DMS53 (cell line): ENCODE data around the gene PIEZO2.
A peak's percentile ranks its signal among the peaks of the same experiment; 100 is the strongest.
"Not testable (repeated sequence)": the region's sequence is repeated elsewhere in the genome, so short reads cannot be mapped to it uniquely, and the experiment has no call there.

ENCODE experiments used
- DNase-seq: peaks from one replicate; lab custom pipeline; 2025; lab: John Stamatoyannopoulos, UW

The PIEZO2 gene

DNA sequence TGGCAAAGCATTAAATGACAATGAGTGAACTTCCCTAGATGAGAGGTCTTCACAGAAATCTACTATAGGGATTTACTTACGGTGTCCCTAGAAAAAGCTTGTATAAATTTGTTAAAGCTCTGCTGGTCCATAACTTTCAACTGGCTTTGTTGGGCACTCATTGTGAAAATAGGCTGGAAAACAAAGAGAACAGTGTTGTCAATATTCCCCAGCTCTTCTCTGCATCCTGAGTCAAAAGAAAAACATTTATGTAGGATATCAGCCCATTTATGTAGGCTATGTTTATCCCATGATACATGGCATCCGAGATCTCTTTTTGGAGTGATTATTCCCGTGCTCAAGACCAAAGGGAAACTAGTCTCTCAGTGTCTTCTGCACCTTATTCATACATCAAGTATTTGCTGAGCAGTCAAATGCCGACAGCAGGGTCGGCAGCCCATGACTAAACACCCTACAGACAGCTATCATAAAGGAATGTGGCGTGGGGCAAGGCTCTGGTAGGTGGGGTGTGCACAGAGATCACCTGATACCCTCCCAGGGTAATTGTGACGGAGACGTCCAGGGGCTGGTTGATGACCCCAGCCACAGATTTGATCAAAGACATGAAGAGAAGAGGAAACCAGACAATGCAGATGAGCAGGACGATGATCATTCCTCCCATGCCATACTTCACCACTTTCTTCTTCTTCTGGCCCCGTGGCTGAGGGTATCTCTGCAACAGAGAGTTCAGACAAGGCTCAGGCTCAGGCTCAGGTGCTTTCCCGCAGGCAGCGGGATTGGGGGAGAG is 467.6 kb downstream of the PIEZO2 start:
- DNase-seq = no peak

DNA sequence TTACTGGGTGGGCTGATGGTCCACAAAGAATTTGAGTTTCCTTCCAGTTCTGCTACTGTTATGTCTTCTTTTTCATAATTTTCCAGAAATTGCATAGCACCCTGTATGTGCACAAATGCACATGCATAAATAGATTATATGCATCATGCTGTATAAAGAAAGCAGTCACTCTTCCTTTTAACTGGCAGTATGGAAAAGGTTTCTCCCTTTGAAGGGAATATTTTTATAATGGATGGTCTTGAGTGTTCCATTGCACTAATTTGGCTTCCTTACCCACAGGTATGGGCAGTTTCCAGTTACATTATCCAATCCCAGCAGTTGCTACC is 469.1 kb downstream of the PIEZO2 start:
- DNase-seq = no peak

DNA sequence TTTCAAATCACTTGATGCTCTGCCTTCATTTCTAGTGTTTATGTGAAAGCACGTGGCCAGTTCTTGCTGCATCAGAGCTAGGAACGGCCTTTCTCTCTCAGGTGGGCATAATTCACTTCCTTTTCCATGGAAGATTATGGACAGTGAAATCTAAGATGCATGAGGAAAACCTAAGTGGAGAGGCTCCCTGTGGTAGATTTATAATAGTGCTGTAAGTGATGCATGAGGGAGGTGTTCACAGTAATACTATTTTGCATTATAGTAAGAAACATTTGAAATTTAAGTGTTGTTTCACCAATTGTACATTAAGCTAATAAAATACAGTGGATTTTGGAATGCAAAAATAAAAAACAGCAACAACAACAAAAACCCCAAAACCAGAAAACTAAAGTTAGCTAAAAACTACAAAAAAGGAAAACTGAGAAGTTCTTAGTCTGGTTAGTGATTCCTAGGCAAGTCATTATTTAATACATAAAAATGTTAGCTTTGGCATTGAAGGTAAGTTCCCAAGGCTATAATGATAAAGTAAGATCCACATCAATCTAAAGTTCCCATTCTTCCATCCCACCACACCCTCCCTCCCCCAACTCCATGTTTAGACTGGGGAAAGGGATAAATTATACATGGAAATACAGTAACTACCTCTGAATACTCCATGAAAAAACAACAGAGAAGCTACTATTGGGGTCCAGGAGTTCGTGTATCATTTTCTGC is 469.7 kb downstream of the PIEZO2 start:
- no peak for DNase-seq

DNA sequence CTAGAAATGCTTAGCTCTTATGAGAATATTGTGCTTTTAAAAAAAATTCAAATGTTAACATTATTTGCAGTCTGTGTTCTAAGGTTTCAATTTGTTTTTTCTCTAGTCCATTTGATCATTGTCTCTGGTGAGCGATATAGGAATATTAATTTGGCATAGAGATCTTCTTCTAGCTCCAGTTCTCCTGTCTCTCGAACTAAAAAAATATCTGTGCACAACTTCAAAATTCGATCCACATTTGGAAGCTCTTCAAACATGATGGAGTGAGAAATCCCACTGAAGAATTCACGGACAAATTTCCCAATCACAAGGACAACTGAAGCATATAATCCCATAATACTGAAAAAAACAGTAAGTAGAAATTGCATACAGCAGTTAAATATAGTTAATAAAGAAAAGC is 477.9 kb downstream of the PIEZO2 start:
- DNase-seq = no peak

DNA sequence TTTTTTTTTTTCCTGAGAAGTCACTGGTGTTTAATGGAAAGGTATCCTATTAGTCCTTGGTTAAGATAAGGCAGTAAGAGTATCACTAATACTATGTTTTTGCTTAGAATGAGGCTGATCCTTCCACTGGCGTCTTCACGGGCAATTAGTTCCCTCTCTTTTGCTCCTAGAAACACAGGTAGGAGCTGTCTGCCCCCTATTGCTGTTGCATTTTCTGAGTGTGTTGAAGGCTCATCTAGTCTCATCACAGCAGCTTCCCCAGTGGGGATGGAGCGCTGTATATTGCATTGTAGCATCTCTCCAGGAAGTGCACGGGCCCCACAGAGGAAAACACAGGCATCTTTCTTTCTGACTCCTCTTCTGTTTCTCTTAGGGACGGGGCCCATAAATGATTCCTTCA is 478.5 kb downstream of the PIEZO2 start:
- no peak for DNase-seq

DNA sequence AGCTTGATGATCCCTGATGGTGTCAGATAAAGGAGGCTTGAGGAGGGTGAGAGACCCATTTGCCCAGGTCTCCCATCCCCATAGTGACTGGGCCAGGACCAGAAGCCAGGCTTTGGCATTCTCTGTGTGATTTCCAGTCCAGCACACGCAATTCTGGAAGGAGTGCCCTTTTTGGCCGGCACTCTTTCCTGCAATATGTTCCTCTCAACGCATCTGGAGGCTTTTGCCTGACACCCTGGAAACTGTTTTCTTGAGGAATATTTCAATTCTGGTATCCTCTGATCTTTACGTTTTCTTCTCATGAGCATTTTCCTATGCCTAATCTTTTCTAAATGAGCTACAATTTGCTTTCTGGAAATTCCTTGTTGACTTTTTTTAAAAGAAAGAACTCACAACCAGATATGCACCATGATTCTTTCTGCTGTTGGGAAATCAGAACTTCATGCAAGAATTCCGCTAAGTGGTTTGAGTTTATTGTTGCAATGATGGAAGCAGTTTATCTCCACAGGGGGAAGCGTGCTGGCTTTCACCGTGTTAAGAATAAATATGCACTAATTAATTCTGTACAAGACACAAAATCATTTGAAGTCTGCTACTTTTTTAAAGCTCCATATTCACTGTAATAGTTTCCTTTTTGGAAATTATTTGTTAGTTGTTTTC is 479.8 kb downstream of the PIEZO2 start:
- no peak for DNase-seq

DNA sequence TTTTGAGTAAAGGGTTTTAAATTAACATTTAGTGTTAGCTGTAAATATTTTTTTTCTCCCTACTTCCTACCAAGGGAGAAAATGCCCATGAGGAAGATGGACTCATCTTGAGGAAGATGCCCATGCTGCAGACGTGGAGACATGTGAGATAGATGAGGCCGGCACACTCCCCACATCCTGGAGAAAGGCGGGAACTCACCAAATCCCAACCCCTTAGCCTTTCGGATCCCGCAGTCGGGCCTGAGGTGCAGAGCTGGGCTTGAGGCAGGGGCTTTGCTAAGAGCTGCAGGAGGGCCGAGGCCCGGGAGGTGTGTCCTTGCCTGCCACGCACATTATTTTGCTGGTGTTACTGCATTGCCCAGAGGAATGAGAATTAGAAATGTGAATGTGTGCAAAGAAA is 485.6 kb downstream of the PIEZO2 start:
- DNase-seq = no peak

DNA sequence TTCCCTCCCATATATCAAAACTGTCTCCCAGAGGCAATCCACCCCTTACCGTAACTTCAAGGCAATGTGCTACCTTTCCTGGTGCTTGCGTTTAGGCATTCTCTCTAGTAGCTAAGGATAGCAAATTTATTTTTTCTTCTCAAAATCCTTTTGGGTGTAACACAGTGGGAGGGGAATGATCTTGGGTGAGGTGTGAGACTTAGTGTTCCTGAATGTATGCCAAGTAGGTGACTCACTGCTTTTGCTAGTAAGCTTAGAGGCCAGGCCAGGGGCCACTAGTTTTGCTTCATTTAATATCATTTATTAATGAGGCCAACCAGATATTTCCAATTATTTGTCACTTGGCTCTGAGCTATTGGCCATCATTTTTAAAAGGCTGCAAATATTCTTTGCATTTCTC is 488.1 kb downstream of the PIEZO2 start:
- peak; percentile 61 for DNase-seq

DNA sequence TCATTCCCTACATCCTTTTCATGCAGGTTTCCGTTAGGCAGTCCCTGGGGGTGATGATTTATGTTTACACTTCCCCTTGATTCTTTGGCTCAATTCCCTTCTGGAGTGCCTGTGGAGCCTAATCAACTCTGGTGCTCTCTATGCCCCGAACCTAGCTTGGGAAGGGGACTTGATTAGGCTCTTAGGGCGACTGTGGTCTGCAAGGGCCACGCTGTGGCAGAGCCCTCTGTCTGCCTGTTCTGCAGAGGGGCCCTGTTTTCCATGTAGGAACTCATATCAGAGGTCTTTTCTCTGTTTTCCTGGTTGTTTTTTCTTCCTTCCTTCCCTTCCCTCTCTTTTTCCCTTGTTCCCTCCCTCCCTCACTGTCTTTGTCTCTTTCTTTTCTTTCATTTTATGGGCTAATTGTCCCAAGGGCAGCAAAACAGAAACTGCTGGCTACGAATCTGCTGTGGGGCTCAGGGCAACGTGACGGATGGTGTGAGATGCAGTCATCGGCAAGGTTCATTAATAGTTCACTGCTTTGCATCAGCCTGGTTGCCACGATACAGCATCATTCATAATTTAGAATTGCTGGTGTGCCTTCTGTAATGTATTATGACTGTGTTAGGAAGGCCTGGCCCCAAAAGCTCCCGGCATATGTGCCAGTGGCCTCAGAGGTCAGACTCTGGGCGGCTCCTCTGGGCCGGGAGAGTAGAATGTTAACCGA is 489.0 kb downstream of the PIEZO2 start:
- DNase-seq = no peak

DNA sequence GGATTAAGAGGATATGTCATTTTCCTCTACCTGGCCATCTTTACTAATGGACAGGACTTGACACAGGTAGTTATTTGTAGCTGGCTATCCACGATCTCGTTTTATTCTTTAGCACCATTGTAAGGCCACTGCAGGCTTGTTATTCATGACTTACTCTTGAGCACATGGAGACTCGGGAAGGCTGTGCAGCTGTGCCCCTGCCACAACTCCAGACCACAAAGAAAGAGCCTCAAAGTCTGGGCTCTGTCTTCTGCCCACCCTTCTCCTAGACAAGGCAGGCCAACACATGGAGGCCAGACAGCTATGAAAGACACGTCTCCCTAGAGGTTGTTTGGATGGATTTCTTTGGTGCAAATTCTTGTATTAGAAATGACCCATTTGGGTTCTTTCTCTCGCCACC is 489.8 kb downstream of the PIEZO2 start:
- DNase-seq = no peak

DNA sequence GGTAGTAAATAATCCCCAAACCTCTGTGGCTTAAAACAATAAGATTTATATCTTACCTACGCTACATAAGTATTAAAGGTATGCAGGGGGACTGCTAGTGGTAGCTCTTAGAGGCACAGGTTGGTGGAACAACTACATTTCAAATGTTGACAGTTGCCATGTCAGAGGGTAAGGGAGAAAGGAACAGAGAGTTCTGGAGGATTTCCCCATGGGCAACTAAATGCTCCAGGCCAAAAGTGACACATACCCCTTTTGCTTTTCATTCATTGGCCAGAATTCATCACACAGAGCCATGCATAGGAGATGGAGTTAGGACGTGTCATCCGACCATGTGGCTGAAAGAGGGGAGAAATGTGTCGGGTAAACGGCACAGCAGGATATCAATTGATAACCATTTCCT is 490.4 kb downstream of the PIEZO2 start:
- DNase-seq = no peak

DNA sequence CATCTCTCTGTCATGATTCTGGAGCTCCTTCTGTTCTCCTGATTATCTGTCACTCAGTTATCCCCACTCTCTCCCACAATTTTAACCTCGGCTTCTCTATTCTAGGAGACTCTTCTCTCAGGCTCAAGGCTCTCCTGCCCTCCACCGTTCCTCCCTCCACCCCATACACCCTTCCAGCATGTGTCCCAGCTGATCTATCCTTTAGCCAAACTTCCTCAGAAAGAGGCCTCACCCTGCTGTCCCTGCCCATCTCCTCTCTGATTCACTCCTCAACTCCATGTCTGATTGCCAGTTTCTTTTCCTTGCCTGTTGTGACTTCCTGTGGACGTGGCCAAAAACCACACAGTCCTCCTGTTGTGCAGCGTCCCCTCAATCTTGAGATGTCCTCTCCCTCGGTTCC is 505.4 kb downstream of the PIEZO2 start:
- not testable (repeated sequence) for DNase-seq

DNA sequence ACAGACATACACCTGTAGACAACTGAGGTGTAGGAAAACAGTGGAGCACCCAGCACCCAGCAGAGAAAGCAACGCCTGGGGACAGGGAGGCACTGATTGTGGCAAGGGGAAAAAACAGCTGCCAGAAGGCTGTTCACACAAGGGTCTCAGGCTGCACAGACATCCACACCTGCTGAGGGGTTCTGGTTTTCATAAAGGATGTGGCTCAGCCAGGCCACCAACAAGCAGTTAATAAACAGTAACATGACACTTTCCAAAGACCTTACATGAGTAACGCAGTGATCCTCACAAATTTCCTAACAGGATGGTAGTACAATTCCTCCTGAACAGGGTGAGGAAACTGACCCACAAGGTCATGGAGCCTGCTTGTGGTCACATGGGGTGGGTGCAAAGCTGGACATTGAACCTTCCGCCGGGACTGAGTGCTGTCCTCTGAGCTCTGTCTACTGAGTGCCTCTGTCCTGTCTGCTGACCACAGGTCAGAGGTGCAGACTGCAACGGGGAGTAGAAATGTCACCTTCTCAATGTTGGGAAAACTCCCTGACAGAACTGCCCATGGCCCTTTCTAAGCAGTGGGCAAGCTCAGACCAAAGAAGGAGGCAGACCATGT is 506.3 kb downstream of the PIEZO2 start:
- DNase-seq = not testable (repeated sequence)

DNA sequence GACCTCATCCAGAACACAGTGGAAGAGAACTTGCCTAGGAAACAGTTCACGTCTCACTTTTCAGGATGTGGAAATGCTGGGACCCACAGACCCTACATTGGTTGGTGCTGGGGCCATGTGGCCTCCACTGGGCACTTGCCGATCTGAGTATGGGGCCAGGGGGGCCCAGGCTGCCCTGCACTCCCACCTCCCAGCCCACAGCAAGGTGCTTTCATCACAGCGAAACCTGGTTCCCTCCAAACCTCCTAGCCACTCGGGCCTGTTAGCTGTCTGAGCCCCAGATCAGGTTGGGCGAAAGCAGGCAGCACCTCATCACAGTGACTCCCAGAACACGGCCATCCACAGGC is 510.9 kb downstream of the PIEZO2 start:
- not testable (repeated sequence) for DNase-seq

DNA sequence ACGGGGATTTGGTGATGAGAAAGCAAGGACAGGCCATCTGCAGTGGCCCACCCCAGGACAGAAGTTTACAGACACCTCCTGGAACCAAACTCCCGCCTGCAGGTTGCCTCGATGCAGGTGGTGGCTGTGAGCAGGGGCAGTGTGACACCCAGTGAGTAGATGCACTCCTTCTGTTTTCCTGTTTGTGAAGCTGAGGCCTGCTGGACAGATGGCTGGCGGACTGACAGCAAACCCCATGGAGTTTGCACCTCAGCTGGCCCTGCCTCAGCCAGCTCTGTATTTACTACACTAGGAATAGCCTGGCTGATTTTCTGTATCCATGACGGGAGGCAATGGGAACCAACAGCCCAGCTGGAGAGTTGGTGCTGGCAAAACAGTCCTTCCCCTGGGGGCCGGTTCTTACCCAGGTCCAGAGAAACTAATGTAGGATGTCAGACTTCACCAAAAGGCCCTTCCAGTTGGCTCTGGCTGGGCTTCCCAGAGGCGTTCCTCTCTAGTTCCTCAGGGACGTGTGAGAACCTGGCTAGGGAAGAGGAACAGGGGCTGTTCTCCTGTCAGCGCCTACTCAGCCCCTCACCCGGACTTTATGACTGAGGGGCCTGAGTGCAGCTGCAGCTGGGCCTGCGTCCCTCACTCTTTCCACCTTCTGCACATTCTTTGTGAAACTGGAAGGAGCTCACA is 511.4 kb downstream of the PIEZO2 start:
- DNase-seq = not testable (repeated sequence)

DNA sequence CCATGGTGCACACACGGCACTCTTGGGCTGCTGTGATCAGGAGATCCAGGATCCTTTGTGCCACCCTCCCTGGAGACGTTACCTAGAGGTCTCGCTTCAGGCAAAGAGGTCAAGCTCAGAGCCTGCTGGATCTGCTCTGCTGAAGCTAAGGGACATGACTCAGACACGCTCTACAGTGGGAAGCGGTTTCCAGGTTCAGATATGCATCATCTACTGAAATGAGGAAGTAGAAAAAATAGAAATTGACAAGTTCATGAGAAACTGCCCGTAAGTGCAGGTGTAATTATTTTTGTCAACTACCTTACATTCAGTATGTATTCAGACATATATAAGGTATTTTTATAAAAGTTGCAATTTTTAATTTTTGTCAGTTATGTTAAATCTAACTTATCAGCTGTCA is 520.3 kb downstream of the PIEZO2 start:
- DNase-seq = peak; percentile 60

DNA sequence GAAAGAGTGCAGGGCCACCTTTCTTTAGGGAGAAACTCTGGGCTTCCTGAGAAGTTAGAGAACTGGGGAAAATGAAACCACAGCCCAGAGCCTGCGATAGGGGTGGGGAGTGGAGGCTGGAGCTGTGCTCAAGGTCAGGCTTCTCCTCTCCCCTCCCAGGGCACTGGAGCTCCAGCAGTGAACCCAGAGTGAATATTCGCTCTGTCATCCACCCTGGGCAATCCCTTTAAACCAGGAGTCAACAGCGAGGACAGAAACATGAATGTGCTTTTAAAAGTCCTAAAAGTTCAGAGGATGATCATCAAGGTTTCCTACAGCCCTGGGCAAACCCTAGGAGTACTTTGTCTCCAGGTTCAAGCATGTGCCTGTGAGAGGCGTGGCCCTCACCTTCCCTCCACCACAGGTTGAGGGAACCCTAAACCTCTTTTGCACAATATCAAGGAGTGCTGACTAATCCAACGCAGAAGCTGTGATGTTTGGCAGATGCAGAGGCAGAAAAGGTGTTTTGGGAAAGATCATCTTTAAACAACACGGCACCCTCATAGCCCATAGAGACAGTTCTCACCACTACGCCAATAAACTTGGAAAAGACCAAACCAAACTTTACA is 522.7 kb downstream of the PIEZO2 start:
- DNase-seq = peak; percentile 25

DNA sequence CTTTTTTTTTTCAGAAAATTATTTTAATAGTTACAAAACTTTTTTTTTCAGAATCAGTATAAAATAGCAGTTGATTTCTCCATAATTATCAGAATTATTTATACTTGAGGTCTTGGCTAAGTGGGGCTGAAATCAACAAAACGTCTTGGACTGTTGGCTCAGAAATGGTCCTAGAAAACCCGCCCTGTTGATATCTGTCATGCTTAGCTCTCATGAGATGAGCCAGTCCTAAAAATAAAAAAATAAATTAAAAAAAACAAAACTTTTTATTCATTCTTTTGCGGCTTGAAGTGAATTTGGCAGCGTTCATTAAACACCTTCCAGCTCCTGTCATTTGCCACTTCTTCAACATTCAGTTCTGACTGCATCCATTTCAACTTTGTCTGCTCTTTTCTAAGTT is 525.8 kb downstream of the PIEZO2 start:
- not testable (repeated sequence) for DNase-seq

DNA sequence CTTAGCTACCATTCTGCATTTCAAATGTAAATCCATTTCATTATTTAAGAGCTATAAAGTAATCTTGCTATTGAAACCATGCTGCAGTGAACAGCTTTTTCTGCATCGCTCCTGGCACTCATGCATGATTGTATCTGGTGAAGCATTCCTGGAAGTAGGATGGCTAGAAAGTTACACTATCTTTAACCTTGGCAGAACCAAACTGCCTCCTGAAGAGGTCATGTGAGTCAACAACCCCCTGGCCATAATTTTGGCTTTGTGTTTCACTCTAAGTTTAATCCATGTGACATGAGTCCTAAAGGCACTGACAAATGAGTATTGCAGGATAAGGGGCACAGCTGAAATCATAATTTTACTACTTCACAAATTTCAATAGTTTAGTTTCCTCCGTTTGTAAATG is 526.4 kb downstream of the PIEZO2 start:
- DNase-seq = not testable (repeated sequence)

DNA sequence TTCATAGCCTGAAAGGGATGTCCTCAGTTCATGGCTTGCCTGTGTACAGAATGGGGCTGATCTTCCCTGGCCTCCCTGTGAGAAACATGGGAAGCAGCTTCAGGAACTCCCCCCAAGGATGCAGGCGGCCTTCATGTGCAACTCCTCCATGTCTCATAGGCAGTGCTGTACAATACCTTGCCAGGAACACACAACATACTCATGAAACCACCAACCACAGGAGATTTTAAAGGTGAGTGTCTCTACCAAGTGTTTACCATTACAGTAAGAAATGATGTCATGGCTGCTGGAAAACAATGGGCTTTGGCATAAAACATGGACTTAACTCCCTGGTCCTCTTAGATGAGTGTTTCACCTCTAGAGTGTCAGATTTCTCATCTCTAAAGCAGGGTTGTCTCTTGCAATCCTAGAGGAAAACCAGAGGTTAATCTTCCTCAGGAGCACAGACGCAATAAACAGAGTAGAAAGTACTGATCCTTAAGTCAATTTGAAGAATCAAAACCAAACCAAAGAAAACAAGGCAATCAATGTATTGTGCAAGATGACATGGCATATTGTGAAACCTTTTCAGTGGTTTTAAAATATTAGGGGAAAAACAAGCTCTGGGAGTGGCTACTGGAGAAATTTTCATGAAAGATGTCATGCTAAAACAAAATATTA is 528.6 kb downstream of the PIEZO2 start:
- peak; percentile 79 for DNase-seq
